Esophagus muscularis mucosa (tissue), 2 donors: Measurements from ENCODE around the gene GNAT3.

ENCODE experiments used
- EP300 ChIP-seq: sonication (generic); formaldehyde crosslinking; IDR thresholded peaks from one replicate; pipeline ENCODE4 v1.6.1; 2017; ENCODE audit warnings: antibody characterized with exemption
- POLR2A ChIP-seq: fragments of 450-650 bp; IDR thresholded peaks from one replicate; pipeline ENCODE4 v1.6.1; 2017; ENCODE audit warnings: antibody characterized with exemption, moderate library complexity, mild to moderate bottlenecking, low read depth

DNA sequence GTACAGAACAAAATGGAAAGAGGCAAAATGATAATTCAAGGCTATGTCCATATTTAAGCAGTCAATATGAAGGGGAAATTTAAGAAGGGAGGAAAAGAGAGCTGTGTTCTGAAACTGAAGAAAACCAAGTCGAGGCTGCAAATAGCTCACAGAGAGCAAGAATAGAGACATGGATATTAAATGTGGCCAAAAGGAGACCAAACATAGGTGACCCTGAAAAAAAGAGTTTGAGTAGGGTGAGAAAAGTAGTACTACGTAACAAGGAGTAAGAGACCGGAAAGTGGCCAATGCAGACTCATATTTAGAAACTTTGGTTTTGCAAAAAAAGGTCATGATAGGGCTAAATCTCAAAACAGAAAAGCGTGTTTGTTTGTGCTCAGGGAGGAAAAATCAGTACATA is 84.6 kb downstream of the GNAT3 start:
- TF ChIP-seq POLR2A (no peak), EP300 (no peak)
